K562 (cell line): ENCODE data around the gene RPP25. TPM values are rescaled to one million over a fixed set of nuclear protein-coding genes. Genes with fewer than 3 reads are reported as not detected.

Experiments used
- E2F5 ChIP-seq: sonication (generic); formaldehyde crosslinking; IDR thresholded peaks from 2 replicates; pipeline ENCODE4 v1.8.0; 2022; ENCODE audit warnings: mild to moderate bottlenecking, missing genetic modification reagents
- FOXJ2 ChIP-seq: fragments of 200-800 bp; sonication (Bioruptor generic); IDR thresholded peaks from 2 replicates; pipeline ENCODE4 v1.6.1; 2016; ENCODE audit warnings: missing genetic modification characterization, missing compliant biosample characterization
- HNRNPH1 ChIP-seq: fragments of 200-400 bp; formaldehyde crosslinking; optimal IDR thresholded peaks from 2 replicates; pipeline ENCODE3; 2017; ENCODE audit warnings: low read depth, mild to moderate bottlenecking, low read length, moderate library complexity
- RAD21 ChIP-seq, 2 experiments: fragments of 250-450 bp in 1 of 2; fragments of 450-650 bp in 1 of 2; sonication (Bioruptor Pico) in 1 of 2; formaldehyde crosslinking in 1 of 2; IDR thresholded peaks in 1 of 2; conservative IDR thresholded peaks in 1 of 2; 2 replicates each; pipeline versions ENCODE4 v1.4.0 to v1.8.0; 2020 to 2022; ENCODE audit warnings: mild to moderate bottlenecking in 2 of 2, moderate library complexity in 1 of 2
- RB1 ChIP-seq: fragments of 450-650 bp; IDR thresholded peaks from 2 replicates; pipeline ENCODE4 v1.6.1; 2017; ENCODE audit warnings: low read depth, mild to moderate bottlenecking
- SMARCA4 ChIP-seq: fragments of 450-650 bp; IDR thresholded peaks from 2 replicates; pipeline ENCODE4 v1.6.1; 2016
- TAF1 ChIP-seq: IDR thresholded peaks from 2 replicates; pipeline ENCODE4 v1.6.1; 2011; ENCODE audit warnings: mild to moderate bottlenecking, low read length, moderate library complexity; ENCODE audit not compliant: insufficient read depth, control insufficient read depth, severe bottlenecking; ENCODE audit errors: extremely low read depth
- ZNF780A ChIP-seq: fragments of 250-450 bp; sonication (Bioruptor Pico); IDR thresholded peaks from 2 replicates; pipeline ENCODE4 v1.5.0; 2021; ENCODE audit warnings: mild to moderate bottlenecking
- polyA plus RNA-seq, 8 experiments: library from polyadenylated mRNA; depleted of rRNA in 4 of 8; stranded (reverse) in 5 of 8; unstranded in 3 of 8; fragments of >200 nt; fragmentation: Nextera tagmentation in 2 of 8; fragmentation: Illumina TruSeq in 1 of 8; extraction: Ambion mirVana in 2 of 8; extraction: Trizol in 1 of 8; gene quantifications; 2 replicates each; pipeline versions ENCODE4 v1.2.1 to v1.2.3, GENCODE V29; 2011 to 2014; ENCODE audit warnings: inconsistent platforms in 1 of 8, missing spikeins in 1 of 8
- total RNA-seq, 7 experiments: library from RNA; depleted of rRNA in 6 of 7; stranded (reverse); fragments of >200 nt in 6 of 7; fragmentation: Illumina TruSeq in 2 of 7; extraction: Trizol in 2 of 7; gene quantifications; 2 replicates each; pipeline versions ENCODE4 v1.2.1 to v1.2.3, GENCODE V29; 2011 to 2021; ENCODE audit warnings: low replicate concordance in 1 of 7

RPP25 gene
- total and polyA plus RNA-seq, 9 of the 15 experiments (the other 6 are each of a cell fraction or from before 2014, with no cell fraction given), result 1.1 to 12.3 (median 5.6) TPM

- TF ChIP-seq RAD21 (CRISPR knock-in tag; conservative IDR thresholded peaks at IDR 0.05 in 1 of 2, IDR thresholded peaks at IDR 0.05 in 1 of 2) (peak; percentile 85 to 96), HNRNPH1 (no peak), SMARCA4 (no peak), TAF1 (no peak), RB1 (peak; percentile 74), E2F5 (CRISPR knock-in tag) (peak; percentile 58; the same call in 1 of the 2 replicates), FOXJ2 (tag) (no peak), ZNF780A (CRISPR knock-in tag) (no peak)
Measured at GRCh38 chr15:74950078-74950908, 6.3 kb downstream of the RPP25 start (continued).
